PC-3 (cell line): Measurements from ENCODE around the gene KTI12. TPM values are rescaled to one million over a fixed set of nuclear protein-coding genes. Genes with fewer than 3 reads are reported as not detected.

Experiments
- ATAC-seq: fragments of 200-7000 bp; cut with Tn5 transposase; 2 replicates; pipeline ENCODE4 v1.9.1; 2020; ENCODE audit warnings: mild to moderate bottlenecking, moderate library complexity
- BruUV-seq: library from RNA; stranded (reverse); fragments of 400-500 nt; replicated peaks from 2 replicates; lab custom pipeline; 2021; lab: Mats Ljungman, UMichigan
- CTCF ChIA-PET: fragments of 300-600 bp; sonication (Branson Sonifier 250); formaldehyde crosslinking; loops from one replicate; lab custom pipeline; 2022; ENCODE audit warnings: antibody characterized with exemption; lab: Charles Lee
- POLR2A ChIA-PET: fragments of 300-600 bp; sonication (Branson Sonifier 250); formaldehyde crosslinking; loops from one replicate; lab custom pipeline; 2022; ENCODE audit warnings: antibody characterized with exemption; ENCODE audit not compliant: unreplicated experiment; lab: Charles Lee
- DNase-seq: peaks from one replicate; pipeline ENCODE4 v3.0.0-alpha.2; 2015
- H2AFZ ChIP-seq: fragments of 300-600 bp; sonication (generic); 2 replicates; pipeline ENCODE4 v1.6.0; 2016; ENCODE audit warnings: antibody characterized with exemption, low read length
- H3F3A ChIP-seq: fragments of 300-600 bp; sonication (generic); one replicate; pipeline ENCODE4 v1.6.0; 2017; ENCODE audit warnings: antibody characterized with exemption, low read length, control low read depth, mild to moderate bottlenecking; ENCODE audit not compliant: unreplicated experiment
- H3K27ac ChIP-seq: fragments of 300-600 bp; sonication (generic); 2 replicates; pipeline ENCODE4 v1.5.1; 2016; ENCODE audit warnings: mild to moderate bottlenecking, low read length
- H3K27me3 ChIP-seq: fragments of 300-600 bp; sonication (generic); 2 replicates; pipeline ENCODE4 v1.6.1; 2016; ENCODE audit warnings: low read length, mixed read lengths
- H3K36me3 ChIP-seq: fragments of 300-600 bp; sonication (generic); 2 replicates; pipeline ENCODE4 v1.6.1; 2016; ENCODE audit warnings: low read depth, mixed run types, low read length, mixed read lengths
- H3K4me1 ChIP-seq: fragments of 300-600 bp; sonication (generic); 2 replicates; pipeline ENCODE4 v1.5.1; 2016; ENCODE audit warnings: low read length; ENCODE audit not compliant: insufficient read depth
- H3K4me2 ChIP-seq: fragments of 300-600 bp; sonication (generic); 2 replicates; pipeline ENCODE4 v1.6.0; 2016; ENCODE audit warnings: low read length
- H3K4me3 ChIP-seq: fragments of 300-600 bp; sonication (generic); 2 replicates; pipeline ENCODE4 v1.5.1; 2016; ENCODE audit warnings: mild to moderate bottlenecking, low read length, mixed read lengths
- H3K79me2 ChIP-seq: fragments of 300-600 bp; sonication (generic); 2 replicates; pipeline ENCODE4 v1.6.1; 2017; ENCODE audit warnings: low read length, mixed read lengths
- H3K9ac ChIP-seq: fragments of 300-600 bp; sonication (generic); 2 replicates; pipeline ENCODE4 v1.6.0; 2016; ENCODE audit warnings: mild to moderate bottlenecking, low read length
- H3K9me2 ChIP-seq: fragments of 300-600 bp; sonication (generic); replicated peaks from 2 replicates; pipeline ENCODE4 v1.6.1; 2016; ENCODE audit warnings: mixed run types, low read length, mixed read lengths
- H3K9me3 ChIP-seq: fragments of 300-600 bp; sonication (generic); 2 replicates; pipeline ENCODE4 v1.6.1; 2016; ENCODE audit warnings: low read length, mixed read lengths
- H4K20me1 ChIP-seq: fragments of 300-600 bp; sonication (generic); 2 replicates; pipeline ENCODE4 v1.6.1; 2016; ENCODE audit warnings: low read length, mixed read lengths
- EZH2 ChIP-seq: fragments of 300-600 bp; sonication (generic); IDR thresholded peaks from one replicate; pipeline ENCODE4 v1.6.1; 2017; ENCODE audit warnings: antibody characterized with exemption, mild to moderate bottlenecking, low read length; ENCODE audit not compliant: unreplicated experiment
- EZH2phosphoT487 ChIP-seq: fragments of 300-600 bp; sonication (generic); IDR thresholded peaks from 2 replicates; pipeline ENCODE4 v1.6.1; 2018; ENCODE audit warnings: mild to moderate bottlenecking, antibody characterized with exemption, low read length, borderline replicate concordance
- intact Hi-C: fragments of 100-400 bp; cut with micrococcal nuclease; formaldehyde crosslinking; loops from 2 replicates; pipeline ENCODE4 v1.9.0; 2023
- total RNA-seq: library from RNA; depleted of rRNA; stranded (reverse); fragments of >200 nt; gene quantifications from 2 replicates; pipeline ENCODE4 v1.2.3, GENCODE V29; 2014
- TF ChIP-seq, protein P1 (sequence below): fragments of 300-600 bp; sonication (generic); conservative IDR thresholded peaks from 2 replicates; pipeline ENCODE4 v1.5.1; 2017; ENCODE audit warnings: antibody characterized with exemption, low read depth, mild to moderate bottlenecking, low read length

Gene KTI12
- total RNA-seq, 1 experiment from 2014 or later = 9.7 TPM

DNA sequence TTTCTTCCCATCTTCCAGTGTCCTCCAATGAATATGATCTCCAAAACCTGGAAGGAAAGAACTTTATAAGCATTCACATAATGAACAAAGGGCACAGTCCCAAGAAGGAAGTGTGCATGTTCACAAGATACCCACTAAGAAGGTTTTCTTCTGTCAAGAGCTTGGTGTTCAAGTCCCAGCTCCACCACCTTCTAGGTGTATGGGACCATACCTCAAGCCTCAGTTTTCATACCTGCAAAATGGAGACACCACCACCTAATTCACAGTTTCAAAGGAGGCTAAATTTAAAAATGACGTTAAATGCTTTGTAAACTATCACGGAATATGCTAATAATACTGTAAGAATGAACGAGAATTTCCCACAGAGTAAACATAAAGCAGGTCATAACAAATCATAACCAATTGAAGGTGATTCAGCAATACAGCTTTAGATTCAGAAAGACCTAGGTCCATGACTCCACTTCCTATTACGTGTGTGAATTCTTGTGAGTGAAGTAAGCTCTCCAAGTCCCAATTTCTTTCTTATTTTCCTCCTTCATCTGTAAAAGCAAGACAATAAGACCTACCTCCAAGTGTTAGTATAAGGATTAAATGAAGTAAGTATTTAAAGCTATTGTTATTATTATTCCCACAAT, 8.1 kb upstream of the KTI12 start:
- ATAC-seq (no peak), DNase-seq (no peak)
- intact Hi-C loops = no loop called here
- no peak overlapping the region for H3K4me3 ChIP-seq
- H3K9ac ChIP-seq = no peak overlapping the region
- no peak overlapping the region for H3K4me2 ChIP-seq
- no peak for TF ChIP-seq EZH2
- TF ChIP-seq, protein P1, sequence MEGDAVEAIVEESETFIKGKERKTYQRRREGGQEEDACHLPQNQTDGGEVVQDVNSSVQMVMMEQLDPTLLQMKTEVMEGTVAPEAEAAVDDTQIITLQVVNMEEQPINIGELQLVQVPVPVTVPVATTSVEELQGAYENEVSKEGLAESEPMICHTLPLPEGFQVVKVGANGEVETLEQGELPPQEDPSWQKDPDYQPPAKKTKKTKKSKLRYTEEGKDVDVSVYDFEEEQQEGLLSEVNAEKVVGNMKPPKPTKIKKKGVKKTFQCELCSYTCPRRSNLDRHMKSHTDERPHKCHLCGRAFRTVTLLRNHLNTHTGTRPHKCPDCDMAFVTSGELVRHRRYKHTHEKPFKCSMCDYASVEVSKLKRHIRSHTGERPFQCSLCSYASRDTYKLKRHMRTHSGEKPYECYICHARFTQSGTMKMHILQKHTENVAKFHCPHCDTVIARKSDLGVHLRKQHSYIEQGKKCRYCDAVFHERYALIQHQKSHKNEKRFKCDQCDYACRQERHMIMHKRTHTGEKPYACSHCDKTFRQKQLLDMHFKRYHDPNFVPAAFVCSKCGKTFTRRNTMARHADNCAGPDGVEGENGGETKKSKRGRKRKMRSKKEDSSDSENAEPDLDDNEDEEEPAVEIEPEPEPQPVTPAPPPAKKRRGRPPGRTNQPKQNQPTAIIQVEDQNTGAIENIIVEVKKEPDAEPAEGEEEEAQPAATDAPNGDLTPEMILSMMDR = no peak
- no peak for TF ChIP-seq EZH2phosphoT487
- no TSS peak for BruUV-seq
- POLR2A ChIA-PET = interaction anchor here (0.7 kb wide), 1 partner anchor 354 kb away, joined by 3 read pairs; no protein-coding TSS in a partner anchor
- peaks cover 20% of the 10 kb centered on the region for H3K79me2 ChIP-seq
- H4K20me1 ChIP-seq = no peaks in the 10 kb centered on the region
- H3F3A ChIP-seq = no peaks in the 10 kb centered on the region
- no peak overlapping the region for H2AFZ ChIP-seq
- H3K27ac ChIP-seq = no peak overlapping the region
- H3K4me1 ChIP-seq = no peaks in the 10 kb centered on the region
- H3K27me3 ChIP-seq = no peaks in the 10 kb centered on the region
- CTCF ChIA-PET = no interaction called here
- peaks cover 11% of the 10 kb centered on the region; the same call in 1 of the 2 replicates for H3K36me3 ChIP-seq
- no peaks in the 10 kb centered on the region for H3K9me3 ChIP-seq
- H3K9me2 ChIP-seq = no peaks in the 10 kb centered on the region

DNA sequence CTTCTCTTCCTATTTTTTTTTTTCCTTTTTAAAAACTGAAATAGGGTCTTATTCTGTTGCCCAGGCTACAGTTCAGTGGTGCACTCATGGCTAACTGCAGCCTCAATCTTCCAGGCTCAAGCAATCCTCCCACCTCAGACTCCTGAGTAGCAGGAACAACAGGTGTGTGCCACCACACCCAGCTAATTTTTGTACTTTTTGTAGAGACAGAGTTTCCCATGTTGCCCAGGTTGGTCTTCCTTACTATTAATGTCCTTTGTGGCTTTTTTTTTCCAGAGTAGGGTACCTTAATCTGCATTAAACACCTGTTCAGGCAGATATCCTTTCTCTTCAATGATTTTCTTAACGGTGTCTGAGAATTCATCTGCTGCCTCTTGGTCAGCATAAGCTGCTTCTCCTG, 4.3 kb upstream of the KTI12 start:
- no peak overlapping the region for H3K4me2 ChIP-seq
- ChIA-PET CTCF (interaction anchor here (0.6 kb wide), 1 partner anchor 180 kb away, joined by 3 read pairs; no protein-coding TSS in a partner anchor), POLR2A (no interaction called here)
- intact Hi-C loops = no loop called here
- no peaks in the 10 kb centered on the region for H3K9me2 ChIP-seq
- BruUV-seq = no TSS peak
- peaks cover 8% of the 10 kb centered on the region for H3K79me2 ChIP-seq
- ATAC-seq = no peak
- no peaks in the 10 kb centered on the region for H3K27me3 ChIP-seq
- peaks cover 11% of the 10 kb centered on the region; the same call in 1 of the 2 replicates for H3K36me3 ChIP-seq
- H4K20me1 ChIP-seq = no peaks in the 10 kb centered on the region
- no peak overlapping the region for H3K27ac ChIP-seq
- no peak overlapping the region for H3K4me3 ChIP-seq
- peaks cover 5% of the 10 kb centered on the region; the same call in 1 of the 2 replicates for H3K4me1 ChIP-seq
- H3K9me3 ChIP-seq = no peaks in the 10 kb centered on the region
- TF ChIP-seq EZH2phosphoT487 (no peak), EZH2 (no peak)
- TF ChIP-seq, protein P1 = no peak
- DNase-seq = no peak
- no peak overlapping the region for H2AFZ ChIP-seq
- H3K9ac ChIP-seq = no peak overlapping the region
- H3F3A ChIP-seq = no peaks in the 10 kb centered on the region

- intact Hi-C loops = no loop called here
- Histone ChIP-seq H3K79me2 (peaks cover 12% of the 10 kb centered on the region), H3K4me2 (no peak overlapping the region), H3K9ac (no peak overlapping the region), H3K27ac (no peak overlapping the region), H3K9me2 (no peaks in the 10 kb centered on the region), H3K9me3 (no peaks in the 10 kb centered on the region), H3K4me3 (no peak overlapping the region), H3K4me1 (peaks cover 5% of the 10 kb centered on the region; the same call in 1 of the 2 replicates), H3F3A (no peaks in the 10 kb centered on the region), H3K36me3 (peaks cover 11% of the 10 kb centered on the region; the same call in 1 of the 2 replicates), H2AFZ (no peak overlapping the region), H4K20me1 (peaks cover 4% of the 10 kb centered on the region), H3K27me3 (no peaks in the 10 kb centered on the region)
- CTCF ChIA-PET = interaction anchor here (0.6 kb wide), 1 partner anchor 180 kb away, joined by 3 read pairs; no protein-coding TSS in a partner anchor
- BruUV-seq = no TSS peak
- peak; percentile 25 for DNase-seq
- TF ChIP-seq, protein P1 = no peak
- TF ChIP-seq EZH2 = no peak
- no peak for TF ChIP-seq EZH2phosphoT487
- no peak for ATAC-seq
- POLR2A ChIA-PET = no interaction called here
These were observed 3.8 kb upstream of the KTI12 start for GRCh38 chr1:52037402-52037814.
